ENCODE results near the gene TRUB2.
"Not testable (repeated sequence)": the region's sequence is repeated elsewhere in the genome, so short reads cannot be mapped to it uniquely, and the experiment has no call there.

Gene TRUB2

DNA sequence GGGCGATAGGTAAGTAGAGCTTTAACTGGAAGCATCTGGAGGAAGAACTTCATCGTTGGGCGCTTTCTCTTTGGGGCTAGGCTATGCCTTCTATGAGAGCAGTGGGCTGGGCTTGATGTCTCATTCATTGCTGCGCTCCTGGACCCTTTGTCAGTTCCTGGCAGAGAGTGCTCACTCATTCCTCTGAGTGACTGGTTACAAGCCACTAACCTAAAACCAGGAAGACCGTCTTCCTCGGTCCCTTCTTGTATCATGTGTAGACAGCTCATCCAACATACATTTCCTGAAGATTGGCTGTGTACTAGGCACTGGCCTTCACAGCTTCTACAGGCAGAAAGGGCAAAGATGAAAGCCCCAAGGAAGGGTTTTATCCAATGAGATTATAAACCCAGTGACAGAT is 39.7 kb downstream of the TRUB2 start:
- WGBS, 2 experiments (ENCODE audit: insufficient coverage in 2 of 2), result 98 to 100% methylated on average over 4 to 6 of the region's 6 CpGs
- Histone ChIP-seq H3K9me3 (ENCODE audit: control insufficient read depth, low read length) (no peaks in the 10 kb centered on the region), H3K4me1 (ENCODE audit: control insufficient read depth, insufficient read depth, low read length, poor library complexity, severe bottlenecking) (no peaks in the 10 kb centered on the region), H3K36me3 (ENCODE audit: control insufficient read depth, insufficient read depth, low read length) (peaks cover 16% of the 10 kb centered on the region), H3K27ac (ENCODE audit: low read depth, low read length, severe bottlenecking) (no peak overlapping the region), H3K4me3 (ENCODE audit: extremely low read depth, insufficient read depth, low read length, poor library complexity, severe bottlenecking) (no peak overlapping the region)

DNA sequence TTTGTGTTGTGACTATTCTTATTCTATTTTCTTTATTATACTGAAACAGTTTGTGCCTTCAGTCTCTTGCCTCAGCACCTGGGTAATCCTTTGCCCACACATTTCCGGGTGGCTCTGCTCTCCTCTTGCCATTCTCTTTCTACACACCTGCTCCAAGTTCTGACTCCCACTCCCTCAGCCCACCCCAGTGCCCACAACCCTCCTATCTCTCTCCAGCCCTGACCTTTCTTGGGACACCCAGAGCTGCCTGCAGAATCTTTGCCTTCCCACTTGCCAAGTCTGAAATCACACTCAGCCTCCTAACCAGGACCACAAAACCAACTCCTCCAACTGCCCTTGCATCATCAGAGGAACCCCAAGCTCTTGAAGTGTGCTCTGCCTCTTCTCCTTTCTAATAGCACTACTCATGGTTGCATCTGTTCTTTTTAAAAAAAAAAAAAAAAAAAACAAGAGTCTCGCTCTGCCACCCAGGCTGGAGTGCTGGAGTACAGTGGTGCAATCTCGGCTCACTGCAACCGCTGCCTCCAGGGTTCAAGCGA is 42.1 kb downstream of the TRUB2 start:
- H3K36me3 ChIP-seq (ENCODE audit: control insufficient read depth, insufficient read depth, low read length), result no peaks in the 10 kb centered on the region
- 89 to 98% methylated on average over 2 to 5 of the region's 5 CpGs for WGBS, 2 experiments (ENCODE audit: insufficient coverage in 2 of 2)
- H3K9me3 ChIP-seq (ENCODE audit: control insufficient read depth, low read length), result no peaks in the 10 kb centered on the region
- H3K4me3 ChIP-seq (ENCODE audit: extremely low read depth, insufficient read depth, low read length, poor library complexity, severe bottlenecking), result no peak overlapping the region
- no peak overlapping the region for H3K27ac ChIP-seq (ENCODE audit: low read depth, low read length, severe bottlenecking)
- peaks cover 6% of the 10 kb centered on the region for H3K4me1 ChIP-seq (ENCODE audit: control insufficient read depth, insufficient read depth, low read length, poor library complexity, severe bottlenecking)

DNA sequence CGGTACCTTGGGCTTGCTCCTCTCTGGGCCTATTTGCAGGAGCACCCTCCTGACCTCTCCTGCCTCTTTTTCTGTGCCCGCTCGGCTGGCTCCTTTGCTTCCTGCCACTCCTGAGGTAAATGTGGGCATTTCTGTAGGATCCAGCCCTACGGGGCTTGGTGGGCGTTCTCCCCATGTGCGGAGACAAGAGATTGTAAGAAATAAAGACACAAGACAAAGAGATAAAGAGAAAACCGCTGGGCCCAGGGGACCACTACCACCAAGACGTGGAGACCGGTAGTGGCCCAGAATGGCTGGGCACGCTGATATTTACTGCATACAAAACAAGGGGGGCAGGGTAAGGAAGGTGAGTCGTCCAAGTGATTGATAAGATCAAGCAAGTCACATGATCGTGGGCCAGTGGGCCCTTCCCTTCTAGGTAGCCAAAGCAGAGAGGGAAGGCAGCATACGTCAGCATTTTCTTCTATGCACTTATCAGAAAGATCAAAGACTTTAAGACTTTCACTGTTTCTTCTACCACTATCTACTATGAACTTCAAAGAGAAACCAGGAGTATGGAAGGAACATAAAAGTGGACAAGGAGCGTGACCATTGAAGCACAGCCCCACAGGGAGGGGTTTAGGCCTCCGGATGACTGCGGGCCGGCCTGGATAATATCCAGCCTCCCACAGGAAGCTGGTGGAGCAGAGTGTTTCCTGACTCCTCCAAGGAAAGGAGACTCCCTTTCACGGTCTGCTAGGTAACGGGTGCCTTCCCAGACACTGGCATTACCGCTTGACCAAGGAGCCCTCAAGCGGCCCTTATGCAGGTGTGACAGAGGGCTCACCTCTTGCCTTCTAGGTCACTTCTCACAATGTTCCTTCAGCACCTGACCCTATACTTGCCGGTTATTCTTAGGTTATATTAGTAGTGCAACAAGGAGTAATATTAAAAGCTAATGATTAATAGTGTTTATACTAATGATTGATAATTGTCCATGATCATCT is 42.9 kb downstream of the TRUB2 start:
- H3K36me3 ChIP-seq (ENCODE audit: control insufficient read depth, insufficient read depth, low read length); H3K4me1 ChIP-seq (ENCODE audit: control insufficient read depth, insufficient read depth, low read length, poor library complexity, severe bottlenecking); H3K4me3 ChIP-seq (ENCODE audit: extremely low read depth, insufficient read depth, low read length, poor library complexity, severe bottlenecking); H3K9me3 ChIP-seq (ENCODE audit: control insufficient read depth, low read length): not testable (repeated sequence)
- peak overlapping the region; percentile 45 for H3K27ac ChIP-seq (ENCODE audit: low read depth, low read length, severe bottlenecking)
- 88 to 90% methylated on average over 13 to 14 of the region's 22 CpGs for WGBS, 2 experiments (ENCODE audit: insufficient coverage in 2 of 2)

DNA sequence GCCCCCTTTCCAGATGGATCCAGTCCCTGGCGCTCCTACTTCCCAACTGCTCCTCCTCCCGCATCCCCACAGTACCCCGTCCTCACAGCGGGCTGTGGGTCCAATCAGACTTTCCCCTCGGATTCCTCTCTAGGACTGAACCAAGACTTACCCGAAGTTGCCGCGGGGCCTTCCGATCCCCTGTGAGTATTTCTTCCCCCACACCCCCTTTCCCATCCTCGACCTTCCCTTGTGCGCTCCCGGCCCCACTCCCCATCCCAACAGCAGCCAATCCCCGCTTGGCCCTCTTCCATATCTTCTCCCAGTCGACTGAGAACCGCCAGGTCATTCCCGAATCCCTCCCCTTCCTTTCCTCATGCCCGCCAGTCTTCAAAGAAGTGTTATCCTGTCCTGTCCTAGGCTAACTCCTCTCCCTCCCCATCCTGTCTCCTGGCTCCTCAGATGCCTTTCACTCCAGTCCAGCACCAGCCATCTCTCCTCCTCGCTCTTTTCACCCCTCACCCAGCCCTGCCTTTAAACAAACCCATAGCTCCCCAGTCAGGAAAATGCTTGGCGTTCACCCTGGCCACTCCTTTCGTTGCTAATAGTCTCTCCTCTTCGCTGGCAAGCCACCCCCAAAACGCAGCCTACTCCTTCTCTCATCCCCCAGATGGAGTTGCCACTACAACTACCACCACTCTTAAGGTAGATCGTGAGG is 45.5 kb downstream of the TRUB2 start:
- H3K9me3 ChIP-seq (ENCODE audit: control insufficient read depth, low read length), result no peaks in the 10 kb centered on the region
- peak overlapping the region; percentile 59 for H3K27ac ChIP-seq (ENCODE audit: low read depth, low read length, severe bottlenecking)
- peak overlapping the region; percentile 99 for H3K4me3 ChIP-seq (ENCODE audit: extremely low read depth, insufficient read depth, low read length, poor library complexity, severe bottlenecking)
- WGBS, 2 experiments (ENCODE audit: insufficient coverage in 2 of 2), result 11% methylated on average over 21 to 22 of the region's 23 CpGs
- peaks cover 26% of the 10 kb centered on the region for H3K36me3 ChIP-seq (ENCODE audit: control insufficient read depth, insufficient read depth, low read length)
- peaks cover 6% of the 10 kb centered on the region for H3K4me1 ChIP-seq (ENCODE audit: control insufficient read depth, insufficient read depth, low read length, poor library complexity, severe bottlenecking)

DNA sequence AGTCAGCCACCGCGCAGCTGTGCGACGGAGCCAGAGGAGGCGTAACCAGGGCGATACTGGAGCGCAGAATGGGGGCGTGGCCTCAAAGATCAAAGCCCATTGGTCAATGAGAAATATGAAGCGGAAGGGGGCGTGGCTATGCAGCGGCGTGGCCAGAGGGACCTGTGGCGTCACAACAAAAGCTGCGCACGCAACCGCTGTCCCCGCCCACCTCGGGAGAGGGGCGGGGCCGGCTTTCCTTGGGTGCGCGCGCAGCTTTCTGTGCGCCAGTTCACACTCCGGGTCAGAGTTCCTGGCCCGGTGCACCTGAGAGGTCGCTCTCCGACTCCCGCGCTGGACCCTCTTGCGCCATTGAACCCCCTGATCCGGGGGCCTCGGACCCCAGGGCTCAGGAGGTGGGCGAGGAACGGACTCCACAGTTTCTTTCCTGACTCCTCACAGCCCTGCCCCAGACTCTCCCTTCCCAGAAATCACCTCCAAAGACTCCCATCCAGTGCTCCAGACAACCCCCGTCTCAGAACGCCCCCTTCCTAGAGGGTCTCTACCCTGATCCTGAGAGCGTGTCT is 46.2 kb downstream of the TRUB2 start, which contains the start of gene SWI5:
Gene SWI5, plus strand, starts transcription at position 269 of the 566 bp plus-strand sequence.
- Histone ChIP-seq H3K4me3 (ENCODE audit: extremely low read depth, insufficient read depth, low read length, poor library complexity, severe bottlenecking) (peak within 1 kb of the TSS; percentile 99), H3K27ac (ENCODE audit: low read depth, low read length, severe bottlenecking) (peak within 1 kb of the TSS; percentile 97), H3K36me3 (ENCODE audit: control insufficient read depth, insufficient read depth, low read length) (peaks cover 33% of the 10 kb centered on the region), H3K4me1 (ENCODE audit: control insufficient read depth, insufficient read depth, low read length, poor library complexity, severe bottlenecking) (peaks cover 6% of the 10 kb centered on the region), H3K9me3 (ENCODE audit: control insufficient read depth, low read length) (no peaks in the 10 kb centered on the region)
- 0% methylated on average over 37 to 38 of the region's 38 CpGs for WGBS, 2 experiments (ENCODE audit: insufficient coverage in 2 of 2)

DNA sequence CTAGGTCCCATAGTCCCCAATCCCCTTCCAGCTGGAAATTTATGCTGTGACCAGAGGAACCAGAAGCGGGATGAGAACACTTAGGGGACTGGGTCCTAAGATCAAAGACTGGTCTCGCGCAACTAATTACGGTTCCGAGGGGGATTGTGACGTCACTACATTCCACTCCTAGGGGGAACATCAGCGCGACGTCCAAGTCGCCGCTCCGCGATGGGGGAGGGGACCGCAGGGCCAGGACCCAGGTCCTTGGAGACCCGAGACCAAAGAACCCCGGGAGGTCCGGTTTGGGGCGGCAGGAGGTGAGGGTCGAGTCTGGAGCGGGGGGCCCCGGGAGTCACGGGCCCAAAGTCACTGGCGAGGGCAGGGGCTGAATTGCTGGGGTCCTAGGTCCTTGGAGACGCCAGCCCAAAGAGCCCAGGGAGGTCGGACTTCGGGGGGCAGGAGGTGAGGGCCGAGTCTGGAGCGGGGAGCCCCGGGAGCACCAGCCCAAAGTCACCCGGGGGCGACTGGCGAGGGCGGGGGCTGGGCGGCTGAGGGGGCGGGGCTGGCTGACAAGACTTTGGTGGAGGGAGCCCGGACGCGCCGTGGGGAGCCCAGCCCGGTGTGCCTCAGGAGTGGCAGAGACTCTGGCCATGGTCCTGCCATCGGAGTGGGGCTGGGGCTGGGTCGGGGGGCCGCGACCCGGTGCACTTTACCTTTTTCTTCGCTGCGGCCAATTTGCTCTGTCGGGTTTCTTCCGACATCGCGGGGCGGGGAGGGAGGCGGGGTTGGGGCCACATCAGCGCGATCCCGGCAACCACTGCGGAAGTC is 46.8 kb downstream of the TRUB2 start, which contains the start of gene GOLGA2:
Gene GOLGA2, minus strand, starts transcription at position 810 of the 810 bp plus-strand sequence. Its CDS starts 31 bp downstream, at position 779.
- H3K27ac ChIP-seq (ENCODE audit: low read depth, low read length, severe bottlenecking), result peak within 1 kb of the TSS; percentile 97
- no peaks in the 10 kb centered on the region for H3K9me3 ChIP-seq (ENCODE audit: control insufficient read depth, low read length)
- 0 to 1% methylated on average over 33 to 46 of the region's 57 CpGs for WGBS, 2 experiments (ENCODE audit: insufficient coverage in 2 of 2)
- peaks cover 6% of the 10 kb centered on the region for H3K4me1 ChIP-seq (ENCODE audit: control insufficient read depth, insufficient read depth, low read length, poor library complexity, severe bottlenecking)
- H3K36me3 ChIP-seq (ENCODE audit: control insufficient read depth, insufficient read depth, low read length), result peaks cover 40% of the 10 kb centered on the region
- peak within 1 kb of the TSS; percentile 99 for H3K4me3 ChIP-seq (ENCODE audit: extremely low read depth, insufficient read depth, low read length, poor library complexity, severe bottlenecking)

DNA sequence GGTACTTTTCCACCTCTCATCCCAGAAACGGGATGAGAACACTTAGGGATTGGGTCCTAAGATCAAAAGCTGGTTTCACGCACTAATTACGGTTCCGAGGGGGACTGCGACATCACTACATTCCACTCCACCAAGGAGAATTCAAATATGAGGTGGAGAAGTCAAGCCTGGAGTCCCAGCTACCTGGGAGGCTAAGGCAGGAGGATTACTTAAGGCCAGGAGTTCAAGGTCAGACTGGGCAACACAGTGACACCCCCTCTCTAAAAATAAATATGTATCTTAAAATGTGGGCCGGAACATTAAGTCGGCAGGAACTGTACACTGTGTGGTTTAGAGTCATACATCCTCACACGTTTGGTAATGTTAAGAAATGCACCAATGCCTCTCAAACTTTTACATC is 48.0 kb downstream of the TRUB2 start:
- peaks cover 6% of the 10 kb centered on the region for H3K4me1 ChIP-seq (ENCODE audit: control insufficient read depth, insufficient read depth, low read length, poor library complexity, severe bottlenecking)
- H3K4me3 ChIP-seq (ENCODE audit: extremely low read depth, insufficient read depth, low read length, poor library complexity, severe bottlenecking), result no peak overlapping the region
- peaks cover 43% of the 10 kb centered on the region for H3K36me3 ChIP-seq (ENCODE audit: control insufficient read depth, insufficient read depth, low read length)
- 82 to 93% methylated on average over 4 to 5 of the region's 8 CpGs for WGBS, 2 experiments (ENCODE audit: insufficient coverage in 2 of 2)
- peak overlapping the region; percentile 97 for H3K27ac ChIP-seq (ENCODE audit: low read depth, low read length, severe bottlenecking)
- H3K9me3 ChIP-seq (ENCODE audit: control insufficient read depth, low read length), result no peaks in the 10 kb centered on the region

DNA sequence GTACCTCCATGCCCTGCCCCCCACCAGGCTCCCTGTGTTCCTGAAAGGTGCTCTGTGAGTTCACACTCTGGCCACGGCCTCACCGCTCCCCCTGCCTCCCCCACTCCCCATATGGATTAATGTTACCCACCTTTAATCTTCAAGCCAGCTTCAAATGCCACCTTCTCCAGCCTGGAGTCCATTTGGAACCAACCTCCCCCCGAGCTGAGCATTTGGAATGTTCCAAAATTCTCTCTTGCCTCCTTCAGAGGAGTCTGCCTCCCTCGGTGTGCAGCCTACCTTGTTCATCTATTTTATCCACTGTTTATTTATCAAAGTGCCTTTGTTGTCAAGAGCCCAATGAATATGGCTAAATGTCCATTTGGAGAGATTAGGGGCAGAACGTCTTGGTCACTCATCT is 50.7 kb downstream of the TRUB2 start:
- no peaks in the 10 kb centered on the region for H3K4me1 ChIP-seq (ENCODE audit: control insufficient read depth, insufficient read depth, low read length, poor library complexity, severe bottlenecking)
- 98 to 100% methylated on average over 3 to 4 of the region's 5 CpGs for WGBS, 2 experiments (ENCODE audit: insufficient coverage in 2 of 2)
- no peak overlapping the region for H3K27ac ChIP-seq (ENCODE audit: low read depth, low read length, severe bottlenecking)
- H3K36me3 ChIP-seq (ENCODE audit: control insufficient read depth, insufficient read depth, low read length), result peaks cover 67% of the 10 kb centered on the region
- H3K9me3 ChIP-seq (ENCODE audit: control insufficient read depth, low read length), result no peaks in the 10 kb centered on the region
- no peak overlapping the region for H3K4me3 ChIP-seq (ENCODE audit: extremely low read depth, insufficient read depth, low read length, poor library complexity, severe bottlenecking)

DNA sequence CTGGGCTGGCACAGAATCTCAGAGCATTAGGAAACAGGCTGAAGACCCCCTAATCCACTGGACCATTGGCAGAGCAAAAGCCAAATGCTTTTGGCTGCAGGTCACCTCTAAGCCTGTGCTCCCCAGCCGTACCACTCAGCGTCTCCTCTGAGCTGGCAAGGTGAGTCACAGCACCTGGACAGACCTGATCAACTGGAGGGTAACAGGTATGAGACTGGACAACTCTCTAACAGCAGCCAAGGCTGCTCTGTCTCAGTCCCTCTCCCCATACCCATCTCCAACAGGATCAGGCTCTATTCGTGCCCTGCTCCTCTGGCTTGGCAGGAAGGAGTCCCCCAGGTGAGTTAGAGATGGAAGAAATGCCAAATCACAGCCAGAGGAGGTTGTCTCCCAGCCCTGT is 51.1 kb downstream of the TRUB2 start:
- H3K36me3 ChIP-seq (ENCODE audit: control insufficient read depth, insufficient read depth, low read length), result peaks cover 71% of the 10 kb centered on the region
- H3K9me3 ChIP-seq (ENCODE audit: control insufficient read depth, low read length), result no peaks in the 10 kb centered on the region
- 88 to 94% methylated on average over 2 to 3 of the region's 3 CpGs for WGBS, 2 experiments (ENCODE audit: insufficient coverage in 2 of 2)
- no peak overlapping the region for H3K27ac ChIP-seq (ENCODE audit: low read depth, low read length, severe bottlenecking)
- H3K4me3 ChIP-seq (ENCODE audit: extremely low read depth, insufficient read depth, low read length, poor library complexity, severe bottlenecking), result no peak overlapping the region
- no peaks in the 10 kb centered on the region for H3K4me1 ChIP-seq (ENCODE audit: control insufficient read depth, insufficient read depth, low read length, poor library complexity, severe bottlenecking)
